GM19035 (cell line): Measurements from ENCODE around the gene ARPP21.

Source experiments
- ATAC-seq: cut with Tn5 transposase; IDR thresholded peaks from one replicate; pipeline ENCODE4 v1.9.1; 2021; ENCODE audit not compliant: unreplicated experiment

The ARPP21 gene

DNA sequence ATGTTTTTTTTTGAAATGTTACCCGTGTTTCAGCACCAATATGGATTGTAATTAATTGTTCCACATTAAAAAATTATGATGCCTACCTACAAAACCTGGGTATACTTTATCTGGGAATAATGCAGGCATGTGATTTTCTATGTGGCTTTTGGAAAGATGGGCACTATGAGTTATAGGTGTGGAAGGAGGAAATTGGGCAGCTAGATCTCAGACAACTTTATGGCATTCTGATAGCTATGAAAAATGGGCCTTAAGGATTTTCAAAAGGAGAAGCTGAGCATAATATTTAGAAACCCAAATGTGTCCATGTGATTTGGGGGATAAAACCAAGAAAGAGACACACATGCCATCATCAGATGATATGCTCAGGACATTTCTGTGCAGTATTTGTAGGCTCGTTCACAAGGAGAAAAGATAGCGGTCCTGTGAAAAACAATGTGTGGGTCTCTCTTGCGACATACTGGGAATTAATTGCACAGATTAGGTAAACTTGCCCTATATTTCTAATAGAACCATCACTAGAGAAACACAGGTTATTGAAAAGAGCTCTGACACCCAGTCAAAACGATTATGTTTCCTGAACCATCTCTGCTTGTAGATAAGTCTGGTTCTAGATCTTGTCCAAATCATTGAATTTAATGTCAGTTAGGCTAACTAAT is 35.3 kb downstream of the ARPP21 start:
- no peak for ATAC-seq

DNA sequence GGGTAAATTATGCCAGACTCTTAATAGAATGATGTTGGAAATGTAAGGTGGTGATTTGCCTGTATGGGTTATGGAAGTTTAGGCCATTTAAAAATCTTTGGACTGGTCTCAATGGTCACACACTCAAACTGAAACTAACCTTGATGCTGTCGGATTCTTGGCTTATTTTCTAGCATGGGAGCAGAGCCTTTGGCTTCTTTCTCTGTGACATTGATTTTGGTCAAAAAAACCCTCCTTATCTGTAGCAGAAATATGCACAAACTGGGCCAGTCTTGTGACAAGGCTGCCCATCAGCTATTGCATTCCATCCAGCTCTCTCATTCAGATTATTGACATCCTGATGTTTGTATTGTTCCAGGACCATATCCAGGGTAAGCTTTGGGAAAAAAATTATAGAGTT is 35.9 kb downstream of the ARPP21 start:
- no peak for ATAC-seq

DNA sequence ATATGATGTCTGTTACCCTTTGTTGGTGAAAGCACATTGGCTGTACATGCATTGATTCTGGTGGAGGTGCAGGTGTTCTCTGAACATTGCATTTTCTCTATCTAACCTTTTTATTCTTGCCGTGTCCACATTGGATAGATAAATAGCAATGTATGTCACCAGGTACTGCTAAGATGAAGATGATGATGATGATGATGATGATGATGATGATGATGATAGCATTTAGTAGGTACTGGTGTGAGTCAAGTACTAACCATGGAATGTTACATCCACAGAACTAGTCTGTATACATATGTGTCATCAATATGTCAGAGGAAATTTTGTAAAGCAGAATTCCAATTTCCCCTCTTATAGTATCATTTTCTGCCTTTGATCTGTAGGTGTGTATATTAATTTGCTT is 36.3 kb downstream of the ARPP21 start:
- no peak for ATAC-seq

DNA sequence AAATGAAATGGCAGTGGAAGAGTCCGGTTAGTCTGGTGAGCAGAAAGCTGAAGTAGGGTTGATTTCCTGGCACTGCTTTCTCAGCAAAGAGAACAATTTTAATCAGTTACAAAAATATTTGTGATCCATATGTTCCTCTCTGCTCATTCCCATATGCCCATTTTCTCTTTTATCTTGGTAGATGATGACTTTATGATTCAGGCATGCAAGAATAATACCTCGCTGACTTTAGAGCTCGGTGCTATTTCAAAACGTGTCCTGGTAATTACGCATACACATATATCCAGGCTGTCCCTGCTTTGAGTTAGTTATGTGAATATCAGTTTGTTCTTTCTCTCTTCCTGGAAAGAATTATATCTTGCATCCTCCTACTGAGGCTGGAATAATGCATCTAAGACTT is 38.5 kb downstream of the ARPP21 start:
- ATAC-seq, result no peak

DNA sequence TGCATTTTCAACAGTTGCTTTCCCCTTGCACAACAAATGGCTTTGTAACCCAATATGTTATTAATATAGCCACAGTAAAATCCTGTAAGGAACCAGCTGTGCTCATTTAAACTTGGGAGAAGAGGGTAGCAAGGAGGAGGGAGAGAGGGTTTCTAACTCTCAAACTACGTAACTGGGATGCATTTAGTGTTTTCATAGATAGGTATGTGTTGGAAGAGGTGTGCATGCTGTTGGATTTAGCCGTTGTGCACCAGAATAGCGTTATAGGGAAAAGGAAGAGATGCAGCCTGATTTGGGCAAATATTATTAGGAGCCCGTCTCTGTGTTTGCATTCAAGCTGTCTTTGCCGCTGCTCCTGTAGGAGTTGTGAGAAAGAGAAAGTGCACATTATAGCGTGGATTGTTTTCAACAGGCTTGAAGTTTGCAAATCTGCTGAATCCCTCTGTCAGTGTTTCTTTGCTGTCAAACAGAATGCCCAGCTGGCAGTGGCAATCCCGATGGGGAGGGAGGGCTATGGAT is 39.4 kb downstream of the ARPP21 start:
- no peak for ATAC-seq

DNA sequence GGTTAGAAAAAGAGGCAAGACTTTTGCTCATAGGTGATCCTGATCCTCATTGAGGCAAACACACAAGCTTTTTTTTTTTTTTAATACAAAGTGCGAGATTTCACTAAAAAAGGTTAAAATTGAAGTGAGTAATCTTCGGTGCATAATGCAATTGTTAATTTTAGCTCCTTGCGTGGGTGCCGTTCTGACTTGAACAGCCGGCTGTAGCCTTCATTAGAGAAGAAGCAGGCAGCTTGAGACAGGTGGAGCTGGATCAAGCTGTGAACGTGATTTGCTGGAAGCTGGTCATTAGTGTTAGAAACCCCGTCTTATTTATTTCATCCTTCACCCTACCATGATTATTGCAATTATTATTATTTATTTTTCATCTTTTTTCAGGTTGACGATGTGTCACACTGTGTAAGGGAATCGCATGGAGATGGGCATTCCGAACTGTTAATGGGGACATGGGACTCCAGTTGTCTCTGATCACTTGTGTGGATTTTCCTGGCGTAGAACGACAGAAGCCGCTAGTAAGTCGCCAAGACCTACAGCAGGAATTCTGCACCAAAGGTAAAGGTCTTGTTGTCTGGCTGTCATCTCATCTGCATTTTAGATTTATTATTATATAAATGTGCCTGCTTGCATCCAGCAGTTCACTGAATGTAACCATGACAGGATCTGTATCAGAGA is 40.2 kb downstream of the ARPP21 start:
- no peak for ATAC-seq

DNA sequence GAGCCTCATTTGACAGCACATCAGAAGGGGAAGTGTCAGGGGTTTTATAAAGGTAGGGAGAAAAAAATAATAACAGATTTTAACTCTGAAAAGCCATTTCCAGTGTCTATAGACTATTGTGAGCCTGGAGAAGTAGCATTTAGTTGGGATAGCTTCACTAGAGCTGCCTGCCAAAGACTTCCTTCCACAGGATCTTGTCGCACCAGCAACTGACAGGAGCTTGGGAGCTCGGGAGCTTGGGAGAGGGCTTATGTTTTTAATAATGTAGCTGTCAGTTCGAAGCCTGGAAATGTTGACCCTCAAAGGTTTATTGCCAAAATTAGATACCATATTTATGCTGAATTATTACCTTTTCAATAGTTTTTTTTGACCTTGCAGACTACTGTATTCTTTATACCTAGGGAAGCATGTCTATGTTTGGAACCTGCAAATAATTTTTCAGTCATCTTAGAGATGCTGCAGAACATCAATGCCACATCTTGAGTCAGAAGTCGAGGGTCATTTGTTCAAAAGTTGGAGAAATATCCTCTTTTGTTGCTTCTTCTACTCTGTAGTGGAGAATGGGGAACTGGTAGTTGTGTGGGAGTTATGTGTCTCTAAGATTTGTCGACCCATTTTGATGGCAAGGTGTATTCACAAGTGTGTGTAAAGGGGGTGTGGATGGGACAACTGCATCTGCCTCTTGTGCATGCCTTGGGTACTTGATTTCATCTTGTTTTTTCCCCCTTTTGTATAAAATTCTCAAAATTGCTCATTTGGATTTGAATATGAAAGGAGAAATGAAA is 41.7 kb downstream of the ARPP21 start:
- ATAC-seq, result no peak

DNA sequence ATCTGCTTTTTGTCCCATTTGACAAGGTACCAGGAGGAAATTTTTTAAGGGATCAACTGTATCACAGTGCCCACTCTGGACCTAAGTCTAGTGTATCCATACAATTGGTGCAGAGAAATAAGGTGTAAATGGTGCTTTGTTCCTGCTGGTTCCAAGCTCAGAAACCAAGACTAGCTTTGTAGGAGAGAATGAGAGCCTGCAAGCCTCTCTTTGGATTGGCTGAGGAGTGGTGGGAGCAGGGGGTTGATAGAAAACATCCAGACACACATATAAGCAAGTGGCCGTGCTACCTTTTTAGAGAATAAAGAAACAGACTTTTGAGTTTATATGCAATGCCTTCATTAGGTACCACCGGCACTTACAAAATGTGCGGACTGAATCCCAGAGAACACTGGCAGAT is 45.8 kb downstream of the ARPP21 start:
- no peak for ATAC-seq

DNA sequence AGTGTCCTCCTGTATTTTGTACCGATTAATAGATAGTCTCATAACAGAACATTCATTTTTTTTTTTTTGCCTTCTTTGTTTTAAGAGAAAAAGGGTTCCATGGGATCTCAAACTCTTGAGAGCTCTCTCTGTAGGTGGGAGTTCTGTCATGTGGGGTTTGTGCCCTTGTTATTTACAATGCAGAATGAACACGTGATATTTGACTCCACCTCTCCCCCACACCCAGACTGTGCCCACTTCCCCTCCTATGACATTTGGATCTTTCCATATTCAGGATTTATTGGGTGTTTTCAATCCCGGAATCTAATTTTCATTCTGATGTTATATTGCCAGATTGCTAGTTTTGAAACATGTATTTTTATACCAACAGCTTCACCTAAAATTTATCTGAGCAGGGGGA is 49.5 kb downstream of the ARPP21 start:
- no peak for ATAC-seq

DNA sequence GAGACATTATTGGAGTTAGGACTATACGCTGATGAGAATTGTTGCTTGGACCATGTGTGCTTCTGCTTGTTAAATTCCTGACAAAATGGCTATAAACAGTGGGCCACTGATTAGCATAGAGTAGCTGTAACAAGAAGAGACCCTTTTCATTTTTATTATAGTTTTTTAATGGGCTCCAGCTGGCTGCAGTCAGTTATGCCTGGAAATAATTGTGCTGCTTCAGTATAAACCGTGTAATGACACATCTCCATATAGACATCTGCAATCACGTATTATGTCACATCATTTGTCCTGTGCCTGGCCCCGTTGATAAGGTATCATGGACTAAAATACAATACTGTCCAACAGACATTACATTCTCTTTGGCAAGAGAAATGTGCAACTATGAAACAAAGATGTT is 50.9 kb downstream of the ARPP21 start:
- ATAC-seq, result no peak

DNA sequence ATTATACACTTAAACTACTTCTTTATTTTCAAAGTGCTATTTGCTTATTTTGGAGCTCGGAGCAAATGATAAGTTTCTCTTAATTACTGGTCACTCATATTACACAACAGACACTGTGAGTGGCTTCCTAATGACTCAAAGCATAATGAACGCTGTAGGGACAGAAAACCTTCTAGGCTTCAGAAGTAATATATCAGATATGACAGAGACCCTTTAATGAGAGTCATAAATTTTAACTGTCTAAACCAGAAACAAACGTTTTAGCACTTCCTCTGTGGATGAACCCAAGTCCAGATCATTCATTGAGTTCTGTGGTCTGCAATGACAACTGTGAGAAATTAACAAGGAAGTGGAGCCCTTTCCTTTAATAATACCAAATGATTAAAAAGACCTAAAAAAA is 66.6 kb downstream of the ARPP21 start:
- no peak for ATAC-seq

DNA sequence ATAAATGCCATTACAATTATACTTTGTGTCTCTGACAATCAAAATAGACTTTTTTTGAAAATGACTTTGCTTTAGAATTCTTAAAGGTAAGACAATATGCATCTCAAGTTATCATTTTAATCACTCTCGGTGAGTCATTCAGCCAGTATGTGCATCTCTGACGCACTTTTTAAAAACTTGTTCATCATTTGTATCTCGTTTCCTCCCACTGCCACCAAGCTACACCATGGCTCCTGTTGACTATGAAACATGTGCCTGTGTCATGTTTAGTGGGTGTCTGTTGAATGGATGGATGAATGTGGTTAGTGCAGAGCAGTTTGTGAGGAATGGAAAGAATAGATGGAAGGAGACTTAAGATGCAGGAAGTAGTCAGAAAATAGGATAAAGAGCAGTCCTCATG is 68.6 kb downstream of the ARPP21 start:
- no peak for ATAC-seq

DNA sequence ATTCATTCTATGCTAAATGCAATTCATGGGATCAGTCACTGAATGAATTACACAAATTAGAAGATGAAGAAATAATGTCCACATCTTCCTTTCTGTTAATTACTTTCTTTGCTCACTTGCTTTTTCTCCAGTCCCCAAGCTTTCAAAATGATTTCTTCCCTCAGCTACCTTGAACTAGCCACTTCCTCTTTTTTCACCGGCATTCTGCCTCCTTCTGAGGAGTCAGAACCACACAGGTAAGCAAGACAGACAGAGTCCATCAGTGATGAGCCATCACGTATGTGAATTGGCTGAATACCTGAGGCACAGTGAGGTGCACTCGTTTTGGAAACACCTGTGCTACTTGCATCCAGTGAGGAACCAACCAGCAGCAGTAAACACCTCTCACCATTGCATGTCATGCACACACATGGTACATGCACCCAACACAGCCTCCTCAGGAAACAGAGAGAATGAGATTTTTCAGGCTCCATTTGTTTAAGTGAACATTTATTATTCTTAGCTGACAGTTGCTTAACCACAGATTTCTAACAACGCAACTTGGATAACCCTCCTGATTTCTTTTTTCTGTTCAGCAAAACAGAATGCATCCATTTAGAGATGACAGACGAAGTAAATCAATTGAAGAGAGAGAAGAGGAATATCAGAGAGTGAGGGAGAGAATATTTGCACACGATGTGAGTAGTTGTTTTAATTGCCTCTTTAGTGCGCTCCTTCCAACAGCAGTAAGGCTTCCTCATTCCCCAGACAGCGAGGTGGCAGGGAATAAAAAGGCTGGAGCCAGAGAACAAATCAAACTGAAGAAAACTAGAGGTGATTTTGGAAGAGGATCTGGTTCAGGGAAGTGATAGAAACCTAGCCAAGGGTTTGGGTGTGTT is 69.3 kb downstream of the ARPP21 start:
- ATAC-seq, result no peak

DNA sequence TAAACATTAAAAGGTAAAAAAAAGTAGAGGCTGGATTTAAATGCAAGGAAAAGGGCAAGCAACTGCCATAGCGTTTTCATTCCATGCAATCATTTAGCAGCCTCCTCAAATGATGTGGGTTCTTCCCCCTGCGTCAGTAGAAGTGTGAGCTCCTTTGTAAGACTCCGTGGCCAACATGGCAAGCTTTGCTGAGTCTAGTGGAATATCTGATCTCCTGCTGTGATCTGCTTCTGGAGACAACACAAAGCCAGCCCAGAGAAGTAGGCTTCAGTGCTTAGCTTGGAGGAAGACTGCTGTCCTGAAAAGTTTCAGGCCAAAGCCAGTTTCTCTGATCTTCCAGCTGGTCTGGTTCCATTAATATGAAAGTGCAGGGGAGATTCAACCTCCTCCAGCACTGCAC is 70.4 kb downstream of the ARPP21 start:
- no peak for ATAC-seq

DNA sequence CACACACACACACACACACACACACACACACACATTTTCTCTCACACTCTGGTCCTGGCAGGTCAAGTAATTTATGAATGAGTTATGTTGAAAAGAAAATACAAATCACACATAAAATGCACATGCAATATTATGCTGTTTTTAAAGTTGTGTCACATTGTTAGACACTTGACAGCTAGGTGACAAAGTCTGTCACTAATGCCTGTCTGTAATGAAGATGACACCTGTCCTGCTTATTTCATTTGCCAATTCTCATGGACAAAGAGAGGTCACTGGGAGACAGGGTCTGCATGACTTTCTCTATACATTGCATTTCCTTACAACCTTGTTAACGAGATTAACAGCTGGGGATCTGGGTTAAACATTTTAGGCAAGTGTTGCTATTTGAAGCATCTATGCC is 71.2 kb downstream of the ARPP21 start:
- ATAC-seq, result no peak

DNA sequence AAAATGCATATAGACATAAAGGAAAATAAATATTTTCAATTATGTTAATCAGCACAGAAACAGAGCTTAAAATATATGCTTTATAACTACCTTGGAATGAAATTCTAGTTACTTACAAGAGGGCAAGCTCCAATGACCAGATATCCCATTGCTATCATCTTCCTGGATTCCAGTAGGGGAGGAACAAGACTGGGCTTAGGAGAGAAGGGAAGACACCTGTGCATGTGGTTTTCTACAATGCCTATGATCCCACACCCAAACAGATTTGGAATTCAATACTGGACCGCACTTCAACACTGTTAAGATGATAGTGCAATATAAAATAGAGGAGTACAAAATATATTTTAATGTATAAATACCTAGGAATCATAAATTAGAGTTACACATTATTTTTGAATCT is 79.6 kb downstream of the ARPP21 start:
- no peak for ATAC-seq

DNA sequence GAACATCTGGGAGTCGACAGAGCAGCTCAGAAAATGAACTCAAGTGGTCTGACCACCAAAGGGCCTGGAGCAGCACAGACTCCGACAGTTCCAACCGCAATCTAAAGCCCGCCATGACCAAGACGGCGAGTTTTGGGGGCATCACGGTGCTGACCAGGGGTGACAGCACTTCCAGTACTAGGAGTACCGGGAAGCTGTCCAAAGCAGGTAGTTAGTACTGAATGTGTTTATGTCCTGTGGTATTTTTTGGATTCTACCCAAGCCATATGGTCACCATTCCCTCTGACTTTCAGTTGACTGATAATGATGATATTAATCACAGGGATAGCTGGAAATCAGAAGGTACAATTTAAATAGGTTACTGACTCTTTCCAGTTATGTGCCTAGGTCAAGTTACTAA is 82.3 kb downstream of the ARPP21 start:
- no peak for ATAC-seq

DNA sequence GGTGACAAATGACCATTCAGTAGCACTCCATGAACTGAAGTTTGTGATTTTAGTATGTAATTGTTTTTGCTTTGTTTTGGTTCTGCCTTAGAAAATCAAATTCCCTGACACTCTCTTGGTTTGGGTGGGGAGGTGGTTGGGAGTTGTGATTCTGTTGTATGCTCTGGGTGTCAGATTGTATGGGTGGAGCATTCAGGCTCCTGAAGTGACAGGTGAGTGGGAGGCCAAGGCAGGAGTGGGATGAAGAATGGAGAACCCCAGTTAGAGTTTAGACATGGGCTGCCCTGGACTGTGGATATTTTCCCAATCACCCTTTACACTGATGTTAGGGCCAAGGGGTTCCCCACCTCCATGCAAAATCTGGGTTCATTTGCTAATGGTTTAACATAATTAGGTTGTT is 83.6 kb downstream of the ARPP21 start:
- ATAC-seq, result no peak

DNA sequence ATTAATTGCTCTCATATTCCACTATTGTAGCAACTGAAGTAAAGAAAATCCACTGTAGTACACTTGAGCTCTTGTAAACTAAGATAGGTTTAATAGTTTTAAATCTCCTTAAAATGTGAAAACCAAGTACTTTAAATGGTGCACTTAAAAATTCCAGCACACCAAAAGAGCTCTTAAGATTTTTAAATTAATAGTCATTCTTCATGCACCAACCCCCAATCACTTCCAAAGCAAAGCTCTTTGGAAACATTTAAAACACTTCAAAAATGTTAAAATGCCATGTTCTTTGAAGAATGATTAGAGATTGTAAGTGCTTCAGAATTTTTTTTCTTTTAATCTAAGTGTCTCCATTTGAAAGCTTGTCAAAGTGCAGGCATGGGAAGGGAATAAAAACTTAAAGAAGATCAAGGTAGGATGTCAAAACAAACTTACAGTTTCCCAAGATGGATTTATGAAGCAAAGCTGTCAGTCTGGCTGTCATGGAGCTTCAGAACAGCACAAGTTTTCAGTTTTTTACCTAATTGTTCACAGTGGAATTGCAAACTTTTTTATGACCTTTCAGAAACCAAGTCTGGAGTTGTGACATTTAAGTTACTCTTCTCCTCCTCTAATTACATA is 84.3 kb downstream of the ARPP21 start:
- no peak for ATAC-seq

DNA sequence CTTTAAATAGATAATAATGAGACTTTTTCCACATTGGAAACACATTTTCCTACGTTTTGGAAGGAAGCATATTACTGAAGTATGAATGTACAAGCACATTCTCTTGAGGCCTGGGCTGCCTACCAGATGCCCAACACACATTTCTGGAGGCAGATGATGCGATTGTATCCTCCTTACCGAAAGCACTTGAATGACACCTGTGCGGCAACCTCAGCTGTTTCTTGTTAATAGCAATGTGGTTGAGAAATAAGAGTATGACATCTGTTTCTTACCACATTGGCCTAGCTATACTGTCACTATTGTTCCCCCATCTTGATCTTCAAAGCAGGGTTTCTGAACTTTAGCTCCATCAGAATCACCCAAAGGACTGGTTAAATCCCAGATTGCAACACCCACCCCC is 84.8 kb downstream of the ARPP21 start:
- no peak for ATAC-seq

DNA sequence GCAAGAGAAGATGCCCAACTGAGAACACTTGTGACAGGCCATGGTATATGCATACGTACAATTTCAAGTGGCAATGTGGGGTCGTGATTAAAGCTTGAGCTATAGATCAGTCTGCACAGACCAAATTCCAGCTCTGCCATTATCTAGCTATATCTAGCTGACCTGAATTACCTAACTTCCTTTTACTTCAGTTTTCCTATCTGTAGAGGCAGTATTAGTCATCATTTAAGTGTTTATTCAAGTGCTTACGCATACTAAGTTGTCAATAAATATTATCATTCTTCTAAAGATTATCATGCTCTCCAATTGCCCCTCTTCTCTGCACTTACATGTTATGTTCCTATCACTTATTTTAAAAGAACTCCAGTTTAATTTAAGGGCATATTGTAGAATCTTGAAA is 87.9 kb downstream of the ARPP21 start:
- ATAC-seq, result no peak
